Endothelial cell of umbilical vein (primary cell): ENCODE data around the gene SELENOM. TPM values are rescaled to one million over a fixed set of nuclear protein-coding genes. Genes with fewer than 3 reads are reported as not detected.

Source experiments
- BruUV-seq: library from RNA; stranded (reverse); fragments of 400-500 nt; replicated peaks from 2 replicates; lab custom pipeline; 2021; lab: Mats Ljungman, UMichigan
- CTCF ChIA-PET: fragments of 300-600, 350-600 bp; sonication (Branson Sonifier 250); formaldehyde crosslinking; loops from one replicate; lab custom pipeline; 2021; ENCODE audit warnings: antibody characterized with exemption, inconsistent platforms; lab: Charles Lee
- POLR2A ChIA-PET: fragments of 300-600, 350-600 bp; sonication (Branson Sonifier 250); formaldehyde crosslinking; loops from one replicate; lab custom pipeline; 2021; ENCODE audit warnings: antibody characterized with exemption, inconsistent platforms; lab: Charles Lee
- DNase-seq: peaks from one replicate; pipeline ENCODE4 v3.0.0-alpha.2; 2011; ENCODE audit warnings: low read depth, low spot score
- FAIRE-seq: peaks from 2 replicates; lab custom pipeline; 2011; peaks lifted over from hg19 to GRCh38; lab: Jason Lieb, UNC
- H2AFZ ChIP-seq: 2 replicates; pipeline ENCODE4 v1.6.0; 2012; ENCODE audit warnings: low read depth, low read length, control low read depth, inconsistent platforms
- H3K27ac ChIP-seq: 2 replicates; pipeline ENCODE4 v1.5.1; 2011; ENCODE audit warnings: low read depth, mild to moderate bottlenecking, control low read depth, low read length, moderate library complexity; ENCODE audit not compliant: insufficient read depth
- H3K27me3 ChIP-seq, 2 experiments: 2 replicates each; pipeline versions ENCODE4 v1.6.0 to v1.6.1; 2011; ENCODE audit warnings: low read length in 2 of 2, mixed read lengths in 1 of 2; ENCODE audit not compliant: control insufficient read depth in 2 of 2, insufficient read depth in 2 of 2
- H3K36me3 ChIP-seq, 2 experiments: 2 replicates in 1 of 2; 3 replicates in 1 of 2; pipeline ENCODE4 v1.5.1; 2011; ENCODE audit warnings: low read length in 2 of 2, mild to moderate bottlenecking in 1 of 2, moderate library complexity in 1 of 2; ENCODE audit not compliant: control insufficient read depth in 2 of 2, insufficient read depth in 2 of 2; ENCODE audit errors: extremely low read depth in 1 of 2
- H3K4me1 ChIP-seq: 3 replicates; pipeline ENCODE4 v1.5.1; 2011; ENCODE audit warnings: mild to moderate bottlenecking, low read length; ENCODE audit not compliant: control insufficient read depth, insufficient read depth; ENCODE audit errors: extremely low read depth
- H3K4me2 ChIP-seq: 2 replicates; pipeline ENCODE4 v1.6.1; 2011; ENCODE audit warnings: low read length, control low read depth, mixed read lengths; ENCODE audit not compliant: insufficient read depth
- H3K4me3 ChIP-seq, 3 experiments: fragments of 200-600 bp in 1 of 3; sonication (generic), shearing (Covaris generic) in 1 of 3; replicated peaks in 1 of 3; 2 replicates each; pipeline ENCODE4 v1.5.1; 2011 to 2016; ENCODE audit warnings: control low read depth in 3 of 3, low read length in 3 of 3, mild to moderate bottlenecking in 2 of 3, inconsistent platforms in 1 of 3, low read depth in 1 of 3, moderate library complexity in 1 of 3; ENCODE audit not compliant: insufficient read depth in 1 of 3
- H3K79me2 ChIP-seq: 2 replicates; pipeline ENCODE4 v1.6.0; 2012; ENCODE audit warnings: low read length, inconsistent platforms; ENCODE audit not compliant: control insufficient read depth, insufficient read depth
- H3K9ac ChIP-seq: replicated peaks from 2 replicates; pipeline ENCODE3; 2011; ENCODE audit warnings: low read length, control low read depth; ENCODE audit not compliant: insufficient read depth; ENCODE audit errors: extremely low read depth
- H3K9me1 ChIP-seq: replicated peaks from 3 replicates; pipeline ENCODE4 v1.6.0; 2011; ENCODE audit warnings: mild to moderate bottlenecking, low read length; ENCODE audit not compliant: control insufficient read depth, insufficient read depth; ENCODE audit errors: extremely low read depth
- H3K9me3 ChIP-seq: replicated peaks from 2 replicates; pipeline ENCODE4 v1.5.1; 2012; ENCODE audit warnings: low read length, inconsistent platforms; ENCODE audit not compliant: control insufficient read depth, insufficient read depth
- H4K20me1 ChIP-seq: replicated peaks from 2 replicates; pipeline ENCODE3; 2011; ENCODE audit warnings: mild to moderate bottlenecking, low read length; ENCODE audit not compliant: control insufficient read depth, insufficient read depth; ENCODE audit errors: extremely low read depth
- EZH2 ChIP-seq: IDR thresholded peaks from 2 replicates; pipeline ENCODE4 v1.6.1; 2012; ENCODE audit warnings: borderline replicate concordance, low read depth, mild to moderate bottlenecking, moderate library complexity, low read length, inconsistent platforms; ENCODE audit not compliant: severe bottlenecking
- FOS ChIP-seq: IDR thresholded peaks from 2 replicates; pipeline ENCODE4 v1.6.1; 2011; ENCODE audit warnings: mild to moderate bottlenecking, low read length, moderate library complexity, borderline replicate concordance; ENCODE audit not compliant: insufficient read depth
- GATA2 ChIP-seq: IDR thresholded peaks from 2 replicates; pipeline ENCODE4 v1.7.0; 2011; ENCODE audit warnings: low read depth, mild to moderate bottlenecking, moderate library complexity, mixed read lengths, low read length; ENCODE audit not compliant: insufficient read length, insufficient read depth
- JUN ChIP-seq: IDR thresholded peaks from 2 replicates; pipeline ENCODE4 v1.6.1; 2011; ENCODE audit warnings: borderline replicate concordance, low read depth; ENCODE audit not compliant: insufficient read length, insufficient read depth
- MYC ChIP-seq: IDR thresholded peaks from one replicate; pipeline ENCODE4 v1.6.1; 2011; ENCODE audit warnings: mild to moderate bottlenecking, low read depth, low read length
- POLR2A ChIP-seq: IDR thresholded peaks from 2 replicates; pipeline ENCODE4 v1.6.1; 2012; ENCODE audit warnings: low read depth, mild to moderate bottlenecking, control low read depth, low read length
- POLR2AphosphoS5 ChIP-seq: IDR thresholded peaks from 2 replicates; pipeline ENCODE4 v1.6.1; 2012; ENCODE audit warnings: low read depth, mild to moderate bottlenecking, control low read depth, low read length, moderate library complexity; ENCODE audit not compliant: insufficient read depth
- dilution Hi-C: fragments of 300-500 bp; cut with MboI; formaldehyde crosslinking; loops from one replicate; pipeline ENCODE4 v1.15.0; 2019; ENCODE audit warnings: low sequenced_read_pairs; ENCODE audit not compliant: extremely low pct_ligation_motif_present
- intact Hi-C: fragments of 100-400 bp; cut with micrococcal nuclease; formaldehyde crosslinking; loops from one replicate; pipeline ENCODE4 v1.10.0; 2022
- polyA plus RNA-seq, 4 experiments: library from polyadenylated mRNA; depleted of rRNA in 3 of 4; stranded (reverse) in 3 of 4; unstranded in 1 of 4; fragments of >200 nt; gene quantifications; 2 replicates each; pipeline versions ENCODE4 v1.2.1 to v1.2.3, GENCODE V29; 2011 to 2012; ENCODE audit warnings: missing spikeins in 1 of 4
- total RNA-seq: library from RNA; stranded (reverse); gene quantifications from 2 replicates; pipeline ENCODE4 v1.2.3, GENCODE V29; 2021
- TF ChIP-seq, protein P1 (sequence below), 2 donors: IDR thresholded peaks; 1 replicate in 1 of 2; 2 replicates in 1 of 2; pipeline ENCODE4 v1.5.1; 2011; ENCODE audit warnings: low read length in 2 of 2, mild to moderate bottlenecking in 2 of 2, moderate library complexity in 2 of 2, control low read depth in 1 of 2, inconsistent platforms in 1 of 2, low read depth in 1 of 2; ENCODE audit not compliant: insufficient read depth in 1 of 2; ENCODE audit errors: extremely low read depth in 1 of 2
- TF ChIP-seq, protein P2 (sequence below): IDR thresholded peaks from 2 replicates; pipeline ENCODE4 v1.6.1; 2011; ENCODE audit not compliant: insufficient read depth, insufficient read length

Gene SELENOM
- total and polyA plus RNA-seq, 2 donors (not counting 3 experiments of a cell fraction or from before 2014, with no cell fraction given), result 29.6 to 87.1 TPM

DNA sequence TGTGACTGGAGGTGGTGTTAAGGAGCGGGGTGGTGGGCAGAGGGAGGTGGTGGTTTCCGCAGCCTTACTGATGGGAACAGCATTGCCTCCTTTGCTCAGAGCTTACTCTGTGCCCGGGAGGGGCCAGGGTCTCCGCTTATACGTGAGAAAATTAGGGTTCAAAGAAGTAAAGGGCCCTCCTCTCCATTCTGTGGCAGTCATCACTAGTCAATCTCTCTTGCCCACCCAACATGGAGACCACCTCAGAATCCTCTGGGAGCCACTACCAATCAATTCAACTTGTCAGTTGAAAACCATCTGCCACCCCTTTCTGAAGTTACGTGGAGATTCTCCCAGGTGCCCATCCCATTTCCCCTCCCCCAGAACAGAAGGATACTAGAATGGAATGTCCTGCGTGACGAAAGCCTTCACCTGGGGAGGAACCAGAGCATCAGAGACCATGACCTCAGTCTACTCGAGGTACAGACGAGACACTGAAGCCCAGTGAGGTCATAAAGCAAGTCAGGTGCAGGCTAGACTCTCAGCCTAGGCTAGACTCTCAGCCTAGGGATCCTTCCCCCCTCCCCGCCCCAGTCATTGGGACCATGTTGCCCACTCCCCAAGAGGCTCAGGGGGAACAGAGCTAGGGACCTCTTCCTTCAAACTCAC lies 2.0 kb downstream of the SELENOM start:
- no peak overlapping the region for H3K27ac ChIP-seq
- no peaks in the 10 kb centered on the region for H3K9me1 ChIP-seq
- dilution Hi-C loops, result no loop called here
- DNase-seq, result no peak
- no peaks in the 10 kb centered on the region for H3K27me3 ChIP-seq
- no peak overlapping the region for H3K4me2 ChIP-seq
- no peaks in the 10 kb centered on the region for H3K79me2 ChIP-seq
- H2AFZ ChIP-seq, result no peak overlapping the region
- H3K4me1 ChIP-seq, result peaks cover 11% of the 10 kb centered on the region
- intact Hi-C loops, result no loop called here
- no peak for FAIRE-seq
- TF ChIP-seq EZH2 (no peak), POLR2AphosphoS5 (no peak), FOS (no peak), JUN (no peak), MYC (no peak), POLR2A (no peak), GATA2 (no peak)
- TF ChIP-seq, protein P1, sequence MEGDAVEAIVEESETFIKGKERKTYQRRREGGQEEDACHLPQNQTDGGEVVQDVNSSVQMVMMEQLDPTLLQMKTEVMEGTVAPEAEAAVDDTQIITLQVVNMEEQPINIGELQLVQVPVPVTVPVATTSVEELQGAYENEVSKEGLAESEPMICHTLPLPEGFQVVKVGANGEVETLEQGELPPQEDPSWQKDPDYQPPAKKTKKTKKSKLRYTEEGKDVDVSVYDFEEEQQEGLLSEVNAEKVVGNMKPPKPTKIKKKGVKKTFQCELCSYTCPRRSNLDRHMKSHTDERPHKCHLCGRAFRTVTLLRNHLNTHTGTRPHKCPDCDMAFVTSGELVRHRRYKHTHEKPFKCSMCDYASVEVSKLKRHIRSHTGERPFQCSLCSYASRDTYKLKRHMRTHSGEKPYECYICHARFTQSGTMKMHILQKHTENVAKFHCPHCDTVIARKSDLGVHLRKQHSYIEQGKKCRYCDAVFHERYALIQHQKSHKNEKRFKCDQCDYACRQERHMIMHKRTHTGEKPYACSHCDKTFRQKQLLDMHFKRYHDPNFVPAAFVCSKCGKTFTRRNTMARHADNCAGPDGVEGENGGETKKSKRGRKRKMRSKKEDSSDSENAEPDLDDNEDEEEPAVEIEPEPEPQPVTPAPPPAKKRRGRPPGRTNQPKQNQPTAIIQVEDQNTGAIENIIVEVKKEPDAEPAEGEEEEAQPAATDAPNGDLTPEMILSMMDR (IDR thresholded peaks at IDR 0.05; ENCODE audit: extremely low read depth in 1 of 2, insufficient read depth in 1 of 2, low read depth in 1 of 2, low read length in 2 of 2), result no peak
- TF ChIP-seq, protein P2, sequence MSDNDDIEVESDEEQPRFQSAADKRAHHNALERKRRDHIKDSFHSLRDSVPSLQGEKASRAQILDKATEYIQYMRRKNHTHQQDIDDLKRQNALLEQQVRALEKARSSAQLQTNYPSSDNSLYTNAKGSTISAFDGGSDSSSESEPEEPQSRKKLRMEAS, result no peak
- no TSS peak for BruUV-seq
- ChIA-PET POLR2A (no interaction called here), CTCF (interaction anchor here (1.0 to 7.5 kb wide), 9 partner anchors 10 to 166 kb away, joined by 3 to 231 read pairs (median 4); partner anchors contain the start of gene RNF185)
- H3K9ac ChIP-seq, result no peak overlapping the region
- H3K4me3 ChIP-seq, result no peak overlapping the region
- H3K36me3 ChIP-seq, result peaks cover 4 to 17% of the 10 kb centered on the region in 2 experiments
- no peaks in the 10 kb centered on the region for H3K9me3 ChIP-seq
- no peaks in the 10 kb centered on the region for H4K20me1 ChIP-seq
